IMR-90 (cell line): ENCODE data around the gene AP1S1. TPM values are rescaled to one million over a fixed set of nuclear protein-coding genes. Genes with fewer than 3 reads are reported as not detected.

ENCODE experiments used
- ATAC-seq: fragments of 200-7000 bp; cut with Tn5 transposase; 2 replicates; pipeline ENCODE4 v1.9.1; 2020; ENCODE audit warnings: low read depth, mild to moderate bottlenecking, moderate library complexity
- BruUV-seq: library from RNA; stranded (reverse); fragments of 400-500 nt; replicated peaks from 2 replicates; lab custom pipeline; 2021; lab: Mats Ljungman, UMichigan
- CTCF ChIA-PET: fragments of 300-600 bp; formaldehyde crosslinking; extraction: SDS; loops from one replicate; lab custom pipeline; 2021; ENCODE audit warnings: antibody characterized with exemption; lab: Yijun Ruan, JAX
- POLR2A ChIA-PET: fragments of 300-600 bp; sonication (Branson Sonifier 250); formaldehyde crosslinking; loops from one replicate; lab custom pipeline; 2022; ENCODE audit warnings: antibody characterized with exemption; ENCODE audit not compliant: unreplicated experiment; lab: Charles Lee
- DNase-seq: peaks from one replicate; pipeline ENCODE4 v3.0.0; 2013
- H2AFZ ChIP-seq: replicated peaks from 2 replicates; pipeline ENCODE3; 2013; ENCODE audit warnings: low read length, mild to moderate bottlenecking; ENCODE audit not compliant: poor library complexity
- H2AK5ac ChIP-seq: 2 replicates; pipeline ENCODE4 v1.6.1; 2013; ENCODE audit warnings: low read depth, low read length, inconsistent platforms
- H2AK9ac ChIP-seq: replicated peaks from 2 replicates; pipeline ENCODE3; 2013; ENCODE audit warnings: mild to moderate bottlenecking, low read depth, low read length, moderate library complexity; ENCODE audit not compliant: poor library complexity
- H2BK120ac ChIP-seq: 2 replicates; pipeline ENCODE4 v1.6.1; 2013; ENCODE audit warnings: low read depth, low read length, inconsistent platforms
- H2BK15ac ChIP-seq: 3 replicates; pipeline ENCODE4 v1.6.1; 2013; ENCODE audit warnings: low read depth, low read length, inconsistent platforms
- H2BK20ac ChIP-seq: 2 replicates; pipeline ENCODE4 v1.6.1; 2013; ENCODE audit warnings: low read depth, mild to moderate bottlenecking, inconsistent platforms, low read length, moderate library complexity
- H2BK5ac ChIP-seq: 2 replicates; pipeline ENCODE4 v1.6.1; 2013; ENCODE audit warnings: mild to moderate bottlenecking, low read depth, low read length, inconsistent platforms; ENCODE audit not compliant: poor library complexity, severe bottlenecking
- H3K14ac ChIP-seq: replicated peaks from 2 replicates; pipeline ENCODE4 v1.6.1; 2013; ENCODE audit warnings: low read depth, low read length, inconsistent platforms
- H3K18ac ChIP-seq: 2 replicates; pipeline ENCODE4 v1.6.1; 2013; ENCODE audit warnings: low read depth, low read length, control low read depth
- H3K23ac ChIP-seq: 2 replicates; pipeline ENCODE4 v1.6.1; 2013; ENCODE audit warnings: low read depth, low read length, inconsistent platforms
- H3K27ac ChIP-seq: 2 replicates; pipeline ENCODE4 v1.5.1; 2013; ENCODE audit warnings: mild to moderate bottlenecking, control low read depth, low read length; ENCODE audit not compliant: insufficient read depth
- H3K27me3 ChIP-seq: 2 replicates; pipeline ENCODE4 v1.6.1; 2013; ENCODE audit warnings: low read length; ENCODE audit not compliant: control insufficient read depth, insufficient read depth
- H3K36me3 ChIP-seq: 2 replicates; pipeline ENCODE4 v1.6.1; 2013; ENCODE audit warnings: low read length, mixed read lengths; ENCODE audit not compliant: control insufficient read depth, insufficient read depth
- H3K4ac ChIP-seq: 2 replicates; pipeline ENCODE4 v1.6.1; 2013; ENCODE audit warnings: low read depth, low read length, inconsistent platforms
- H3K4me1 ChIP-seq: 2 replicates; pipeline ENCODE4 v1.6.1; 2013; ENCODE audit warnings: low read length, mixed read lengths; ENCODE audit not compliant: control insufficient read depth, insufficient read depth
- H3K4me2 ChIP-seq: 2 replicates; pipeline ENCODE4 v1.6.1; 2013; ENCODE audit warnings: low read depth, mild to moderate bottlenecking, control low read depth, low read length, moderate library complexity
- H3K4me3 ChIP-seq: 2 replicates; pipeline ENCODE4 v1.5.1; 2013; ENCODE audit warnings: low read depth, mild to moderate bottlenecking, control low read depth, low read length, moderate library complexity; ENCODE audit not compliant: insufficient read depth
- H3K56ac ChIP-seq: 2 replicates; pipeline ENCODE4 v1.6.1; 2013; ENCODE audit warnings: low read length, inconsistent platforms; ENCODE audit not compliant: insufficient read depth; ENCODE audit errors: extremely low read depth
- H3K79me1 ChIP-seq, 2 experiments: 2 replicates each; pipeline ENCODE4 v1.6.1; 2013; ENCODE audit warnings: low read length in 2 of 2, inconsistent platforms in 1 of 2, low read depth in 1 of 2
- H3K9ac ChIP-seq: 2 replicates; pipeline ENCODE4 v1.6.1; 2013; ENCODE audit warnings: low read depth, low read length, control low read depth
- H3K9me1 ChIP-seq: 2 replicates; pipeline ENCODE4 v1.6.1; 2013; ENCODE audit warnings: low read length, inconsistent platforms; ENCODE audit not compliant: insufficient read depth
- H3K9me3 ChIP-seq: 2 replicates; pipeline ENCODE4 v1.6.1; 2013; ENCODE audit warnings: low read length; ENCODE audit not compliant: control insufficient read depth, insufficient read depth
- H4K20me1 ChIP-seq: 2 replicates; pipeline ENCODE4 v1.6.1; 2013; ENCODE audit warnings: low read length, inconsistent platforms; ENCODE audit not compliant: insufficient read depth
- H4K5ac ChIP-seq: 2 replicates; pipeline ENCODE4 v1.6.1; 2013; ENCODE audit warnings: mild to moderate bottlenecking, low read depth, low read length, control low read depth
- H4K8ac ChIP-seq, 2 experiments: 2 replicates each; pipeline ENCODE4 v1.6.1; 2013; ENCODE audit warnings: low read depth in 2 of 2, low read length in 2 of 2, control low read depth in 1 of 2, inconsistent platforms in 1 of 2
- H4K91ac ChIP-seq: 2 replicates; pipeline ENCODE4 v1.6.1; 2013; ENCODE audit warnings: low read depth, low read length, inconsistent platforms; ENCODE audit not compliant: insufficient read depth
- BHLHE40 ChIP-seq: fragments of 150-350 bp; IDR thresholded peaks from 2 replicates; pipeline ENCODE4 v1.6.1; 2016; ENCODE audit warnings: mild to moderate bottlenecking, low read depth, low read length
- CEBPB ChIP-seq: IDR thresholded peaks from 2 replicates; pipeline ENCODE4 v1.6.1; 2012; ENCODE audit warnings: low read depth, low read length, improper control_type of control experiment
- CHD1 ChIP-seq: IDR thresholded peaks from 2 replicates; pipeline ENCODE4 v1.6.1; 2012; ENCODE audit warnings: low read depth, low read length, improper control_type of control experiment
- CTCF ChIP-seq: conservative IDR thresholded peaks from 2 replicates; pipeline ENCODE4 v1.5.1; 2012; ENCODE audit warnings: mild to moderate bottlenecking, low read depth, low read length, improper control_type of control experiment
- ELK1 ChIP-seq: fragments of 150-350 bp; IDR thresholded peaks from 2 replicates; pipeline ENCODE4 v1.6.1; 2016; ENCODE audit warnings: low read depth, mild to moderate bottlenecking, low read length, moderate library complexity, borderline replicate concordance
- FOS ChIP-seq: fragments of 150-350 bp; IDR thresholded peaks from 2 replicates; pipeline ENCODE4 v1.6.1; 2016; ENCODE audit warnings: low read depth, low read length
- MAFK ChIP-seq: IDR thresholded peaks from 2 replicates; pipeline ENCODE4 v1.6.1; 2012; ENCODE audit warnings: low read depth, low read length, improper control_type of control experiment
- MAZ ChIP-seq: IDR thresholded peaks from 2 replicates; pipeline ENCODE4 v1.6.1; 2012; ENCODE audit warnings: low read depth, mild to moderate bottlenecking, low read length, improper control_type of control experiment, moderate library complexity, borderline replicate concordance
- NFE2L2 ChIP-seq: fragments of 150-350 bp; IDR thresholded peaks from 2 replicates; pipeline ENCODE4 v1.6.1; 2016; ENCODE audit warnings: low read depth, mild to moderate bottlenecking, low read length
- POLR2A ChIP-seq: IDR thresholded peaks from 2 replicates; pipeline ENCODE4 v1.6.1; 2012; ENCODE audit warnings: mild to moderate bottlenecking, low read depth, low read length
- RAD21 ChIP-seq: IDR thresholded peaks from 2 replicates; pipeline ENCODE4 v1.6.1; 2012; ENCODE audit warnings: low read length, improper control_type of control experiment
- RCOR1 ChIP-seq: IDR thresholded peaks from 2 replicates; pipeline ENCODE4 v1.6.1; 2012; ENCODE audit warnings: mild to moderate bottlenecking, low read length, improper control_type of control experiment; ENCODE audit not compliant: insufficient replicate concordance
- RFX5 ChIP-seq: IDR thresholded peaks from 2 replicates; pipeline ENCODE4 v1.8.0; 2012; ENCODE audit warnings: low read depth, mild to moderate bottlenecking, low read length, moderate library complexity
- SMC3 ChIP-seq: fragments of 150-350 bp; IDR thresholded peaks from 2 replicates; pipeline ENCODE4 v1.6.1; 2016; ENCODE audit warnings: low read depth, mild to moderate bottlenecking, antibody characterized with exemption, low read length, moderate library complexity
- USF2 ChIP-seq: fragments of 150-350 bp; IDR thresholded peaks from 2 replicates; pipeline ENCODE4 v1.6.1; 2017; ENCODE audit warnings: mild to moderate bottlenecking, antibody characterized with exemption, low read length, low read depth
- WGBS, 2 experiments: methylation state at CpG; one replicate each; pipeline versions ENCODE4 v1.1.5 to v1.1.7; 2013; ENCODE audit warnings: missing lambda C conversion rate in 2 of 2; ENCODE audit not compliant: insufficient read length in 1 of 2; ENCODE audit errors: extremely low coverage in 2 of 2; 5-methylcytosine and 5-hydroxymethylcytosine counted together
- dilution Hi-C: fragments of 300-500 bp; cut with HindIII; formaldehyde crosslinking; loops from one replicate; pipeline ENCODE4 v1.14.3; 2018; ENCODE audit warnings: low sequenced_read_pairs; ENCODE audit not compliant: unreplicated experiment
- in situ Hi-C: fragments of 300-500 bp; cut with MboI; formaldehyde crosslinking; loops from 3 replicates; pipeline ENCODE4 v1.14.3; 2019; ENCODE audit warnings: low sequenced_read_pairs, inconsistent platforms, mixed read lengths
- intact Hi-C: fragments of 100-400 bp; cut with micrococcal nuclease; formaldehyde crosslinking; loops from 2 replicates; pipeline ENCODE4 v1.10.0; 2022
- polyA plus RNA-seq, 3 experiments: library from polyadenylated mRNA; depleted of rRNA; stranded (reverse); fragments of >200 nt; gene quantifications; 2 replicates each; pipeline ENCODE4 v1.2.3, GENCODE V29; 2012; ENCODE audit warnings: low replicate concordance in 1 of 3
- total RNA-seq: library from RNA; depleted of rRNA; stranded (reverse); fragments of >200 nt; gene quantifications from 2 replicates; pipeline ENCODE4 v1.2.3, GENCODE V29; 2012

The AP1S1 gene
- total and polyA plus RNA-seq, 2 of the 4 experiments (the other 2 are of a cell fraction): 187 to 295 TPM

- in situ Hi-C loops: no loop called here
- Histone ChIP-seq H2BK15ac (no peak overlapping the region), H3K23ac (no peak overlapping the region), H2AK9ac (no peak overlapping the region), H3K9me3 (no peaks in the 10 kb centered on the region), H2AK5ac (no peak overlapping the region), H2BK20ac (no peak overlapping the region), H3K9ac (no peak overlapping the region), H2AFZ (no peak overlapping the region), H3K4me2 (no peak overlapping the region), H3K4ac (no peak overlapping the region), H4K5ac (no peak overlapping the region), H3K27ac (no peak overlapping the region), H3K27me3 (no peaks in the 10 kb centered on the region), H4K8ac (no peak overlapping the region), H2BK5ac (no peak overlapping the region), H4K20me1 (no peaks in the 10 kb centered on the region; the same call in 1 of the 2 replicates), H3K4me3 (no peak overlapping the region), H4K91ac (no peak overlapping the region), H3K4me1 (no peaks in the 10 kb centered on the region), H3K56ac (no peak overlapping the region), H3K36me3 (peaks cover 56% of the 10 kb centered on the region), H3K14ac (no peak overlapping the region), H3K79me1 (peaks cover 0 to 5% of the 10 kb centered on the region in 2 experiments; a peak in 3 of 4 replicates), H3K18ac (no peak overlapping the region), H2BK120ac (no peak overlapping the region), H3K9me1 (no peaks in the 10 kb centered on the region)
- ChIA-PET POLR2A (no interaction called here), CTCF (no interaction called here)
- dilution Hi-C loops: no loop called here
- TF ChIP-seq CHD1 (no peak), SMC3 (no peak), NFE2L2 (no peak), USF2 (no peak), ELK1 (no peak), RCOR1 (no peak), BHLHE40 (no peak), RFX5 (no peak), CTCF (no peak), RAD21 (no peak), FOS (no peak), CEBPB (no peak), MAFK (no peak), MAZ (no peak), POLR2A (no peak)
- WGBS, 2 experiments: 98% methylated on average over 11 of the region's 19 CpGs; no CpG with 5 or more reads in 1 of the 2 experiments
- DNase-seq (no peak), ATAC-seq (no peak)
- intact Hi-C loops: no loop called here
- BruUV-seq: no TSS peak
Measured at GRCh38 chr7:101210143-101210542, 55.9 kb downstream of the AP1S1 start.
